ENCODE measurements around the gene GALNT18. TPM values are rescaled to one million over a fixed set of nuclear protein-coding genes. Genes with fewer than 3 reads are reported as not detected.

Gene GALNT18
- total and polyA plus RNA-seq, 9 donors, result 3.0 to 13.2 (median 7.7) TPM

GRCh38 chr11:11502263-11502861 is 119.4 kb downstream of the GALNT18 start:
- WGBS, 3 donors, result 51 to 73% (median 69%) methylated on average over 9 of the region's 9 CpGs
- Histone ChIP-seq H3K4me1 (ENCODE audit: insufficient read depth) (no peaks in the 10 kb centered on the region), H3K4me3 (no peak overlapping the region), H3K9me3 (no peaks in the 10 kb centered on the region), H3K27ac (no peak overlapping the region), H3K36me3 (no peaks in the 10 kb centered on the region), H3K27me3 (no peaks in the 10 kb centered on the region)
- intact Hi-C loops (cut with DNase I), result no loop called here
- TF ChIP-seq EP300 (IDR thresholded peaks at IDR 0.05) (no peak), POLR2A (IDR thresholded peaks at IDR 0.05) (no peak), CTCF (IDR thresholded peaks at IDR 0.05) (no peak)
- no peak for DNase-seq

GRCh38 chr11:11501546-11502262 is 120.1 kb downstream of the GALNT18 start:
- Histone ChIP-seq H3K27me3 (no peaks in the 10 kb centered on the region), H3K9me3 (no peaks in the 10 kb centered on the region), H3K4me3 (no peak overlapping the region), H3K27ac (no peak overlapping the region), H3K4me1 (ENCODE audit: insufficient read depth) (no peaks in the 10 kb centered on the region), H3K36me3 (no peaks in the 10 kb centered on the region)
- 84 to 93% (median 92%) methylated on average over 9 of the region's 9 CpGs for WGBS, 3 donors
- no peak for DNase-seq
- no peak for TF ChIP-seq EP300 (IDR thresholded peaks at IDR 0.05)
- no peak for TF ChIP-seq CTCF (IDR thresholded peaks at IDR 0.05)
- TF ChIP-seq POLR2A (IDR thresholded peaks at IDR 0.05), result no peak
- intact Hi-C loops (cut with DNase I), result no loop called here

- no peak for DNase-seq
- Histone ChIP-seq H3K4me3 (no peak overlapping the region), H3K27me3 (no peaks in the 10 kb centered on the region), H3K36me3 (no peaks in the 10 kb centered on the region), H3K4me1 (ENCODE audit: insufficient read depth) (no peaks in the 10 kb centered on the region), H3K9me3 (no peaks in the 10 kb centered on the region), H3K27ac (no peak overlapping the region)
- intact Hi-C loops (cut with DNase I), result no loop called here
- TF ChIP-seq CTCF (IDR thresholded peaks at IDR 0.05) (no peak), EP300 (IDR thresholded peaks at IDR 0.05) (no peak), POLR2A (IDR thresholded peaks at IDR 0.05) (no peak)
- 91 to 92% (median 92%) methylated on average over 9 of the region's 9 CpGs for WGBS, 3 donors
These were observed 120.9 kb downstream of the GALNT18 start for GRCh38 chr11:11500744-11501487.

GRCh38 chr11:11499300-11499699 is 122.5 kb downstream of the GALNT18 start:
- TF ChIP-seq EP300 (IDR thresholded peaks at IDR 0.05) (no peak), POLR2A (IDR thresholded peaks at IDR 0.05) (no peak), CTCF (IDR thresholded peaks at IDR 0.05) (no peak)
- no peak overlapping the region for H3K27ac ChIP-seq
- H3K9me3 ChIP-seq, result no peaks in the 10 kb centered on the region
- H3K36me3 ChIP-seq, result no peaks in the 10 kb centered on the region
- no peak overlapping the region for H3K4me3 ChIP-seq
- no peaks in the 10 kb centered on the region for H3K27me3 ChIP-seq
- no peaks in the 10 kb centered on the region for H3K4me1 ChIP-seq (ENCODE audit: insufficient read depth)
- WGBS, 3 donors, result 89 to 96% (median 92%) methylated on average over 2 of the region's 2 CpGs
- DNase-seq, result no peak
- intact Hi-C loops (cut with DNase I), result no loop called here

Data from ovary (tissue), 9 donors.